Fibroblast of the aortic adventitia (primary cell): ENCODE results near the gene KDM3B. TPM values are rescaled to one million over a fixed set of nuclear protein-coding genes. Genes with fewer than 3 reads are reported as not detected.

Experiments used
- DNase-seq: peaks from one replicate; pipeline ENCODE4 v3.0.0-alpha.2; 2010; ENCODE audit warnings: low read depth
- H3K4me3 ChIP-seq: 2 replicates; pipeline ENCODE4 v1.5.1; 2011; ENCODE audit warnings: low read depth, mild to moderate bottlenecking, control low read depth, low read length, moderate library complexity
- total RNA-seq: library from RNA; depleted of rRNA; stranded (reverse); fragments of >200 nt; gene quantifications from 2 replicates; pipeline ENCODE4 v1.2.3, GENCODE V29; 2012; ENCODE audit warnings: low replicate concordance
- TF ChIP-seq, protein P1 (sequence below): IDR thresholded peaks from 2 replicates; pipeline ENCODE4 v1.5.1; 2011; ENCODE audit warnings: mild to moderate bottlenecking, low read length, control low read depth, inconsistent platforms; ENCODE audit not compliant: insufficient read depth

KDM3B gene
- total RNA-seq, 1 donor = 47.1 TPM

DNA sequence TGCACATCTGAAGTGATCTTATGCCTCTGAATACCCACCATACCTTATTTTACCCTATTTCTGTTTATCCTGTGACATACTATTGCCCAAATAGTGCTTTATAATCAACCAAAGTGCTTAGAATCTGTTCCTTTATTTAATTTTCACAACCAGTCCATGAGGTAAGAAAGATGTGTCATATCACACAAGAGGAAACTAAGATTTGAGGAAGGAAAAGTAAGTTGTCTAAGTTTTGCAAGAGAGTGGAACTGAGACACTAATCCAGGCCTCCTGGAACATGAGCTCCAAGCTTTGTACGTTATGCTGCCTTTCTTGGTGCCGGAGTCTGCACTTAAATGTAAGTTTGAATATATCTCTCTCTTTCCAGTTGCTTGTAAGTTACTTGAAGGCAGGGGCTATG lies 17.2 kb downstream of the KDM3B start:
- H3K4me3 ChIP-seq = no peak overlapping the region
- DNase-seq = no peak
- TF ChIP-seq, protein P1, sequence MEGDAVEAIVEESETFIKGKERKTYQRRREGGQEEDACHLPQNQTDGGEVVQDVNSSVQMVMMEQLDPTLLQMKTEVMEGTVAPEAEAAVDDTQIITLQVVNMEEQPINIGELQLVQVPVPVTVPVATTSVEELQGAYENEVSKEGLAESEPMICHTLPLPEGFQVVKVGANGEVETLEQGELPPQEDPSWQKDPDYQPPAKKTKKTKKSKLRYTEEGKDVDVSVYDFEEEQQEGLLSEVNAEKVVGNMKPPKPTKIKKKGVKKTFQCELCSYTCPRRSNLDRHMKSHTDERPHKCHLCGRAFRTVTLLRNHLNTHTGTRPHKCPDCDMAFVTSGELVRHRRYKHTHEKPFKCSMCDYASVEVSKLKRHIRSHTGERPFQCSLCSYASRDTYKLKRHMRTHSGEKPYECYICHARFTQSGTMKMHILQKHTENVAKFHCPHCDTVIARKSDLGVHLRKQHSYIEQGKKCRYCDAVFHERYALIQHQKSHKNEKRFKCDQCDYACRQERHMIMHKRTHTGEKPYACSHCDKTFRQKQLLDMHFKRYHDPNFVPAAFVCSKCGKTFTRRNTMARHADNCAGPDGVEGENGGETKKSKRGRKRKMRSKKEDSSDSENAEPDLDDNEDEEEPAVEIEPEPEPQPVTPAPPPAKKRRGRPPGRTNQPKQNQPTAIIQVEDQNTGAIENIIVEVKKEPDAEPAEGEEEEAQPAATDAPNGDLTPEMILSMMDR = no peak

DNA sequence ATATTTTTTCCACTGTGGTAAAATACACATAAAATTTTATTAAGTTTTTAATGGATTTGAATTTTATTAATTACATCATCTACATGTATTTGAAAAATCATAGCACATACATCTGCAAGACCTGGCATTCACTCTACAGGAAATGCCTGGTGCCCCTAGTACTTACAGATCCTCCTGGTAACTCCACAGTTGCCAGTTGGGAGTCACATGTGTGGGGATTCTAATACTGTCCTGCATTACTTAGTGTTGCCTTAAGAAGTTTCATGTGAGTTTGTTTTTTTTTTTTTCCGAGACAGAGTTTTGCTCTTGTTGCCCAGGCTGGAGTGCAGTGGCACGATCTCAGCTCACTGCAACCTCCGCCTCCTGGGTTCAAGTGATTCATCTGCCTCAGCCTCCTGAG lies 18.1 kb downstream of the KDM3B start:
- TF ChIP-seq, protein P1 = no peak
- H3K4me3 ChIP-seq = no peak overlapping the region
- peak; percentile 40 for DNase-seq

DNA sequence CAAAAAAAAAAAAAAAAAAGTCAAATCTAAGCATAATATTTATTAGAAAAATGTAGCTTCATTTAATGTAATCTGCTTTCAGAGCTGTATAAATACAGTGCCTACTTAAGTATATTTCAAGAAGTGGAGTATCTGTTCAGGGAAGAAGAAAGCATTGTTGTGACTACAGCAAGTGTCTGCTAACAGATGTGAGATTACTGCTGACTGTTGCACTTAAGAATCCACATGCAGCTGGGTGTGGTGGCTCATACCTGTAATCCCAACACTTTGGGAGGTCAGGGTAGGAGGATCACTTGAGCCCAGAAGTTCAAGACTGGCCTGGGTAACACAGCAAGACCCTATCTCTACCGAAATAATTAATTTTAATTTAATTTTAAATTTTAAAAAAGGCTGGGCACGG lies 19.0 kb downstream of the KDM3B start:
- no peak for DNase-seq
- TF ChIP-seq, protein P1 = no peak
- H3K4me3 ChIP-seq = no peak overlapping the region

DNA sequence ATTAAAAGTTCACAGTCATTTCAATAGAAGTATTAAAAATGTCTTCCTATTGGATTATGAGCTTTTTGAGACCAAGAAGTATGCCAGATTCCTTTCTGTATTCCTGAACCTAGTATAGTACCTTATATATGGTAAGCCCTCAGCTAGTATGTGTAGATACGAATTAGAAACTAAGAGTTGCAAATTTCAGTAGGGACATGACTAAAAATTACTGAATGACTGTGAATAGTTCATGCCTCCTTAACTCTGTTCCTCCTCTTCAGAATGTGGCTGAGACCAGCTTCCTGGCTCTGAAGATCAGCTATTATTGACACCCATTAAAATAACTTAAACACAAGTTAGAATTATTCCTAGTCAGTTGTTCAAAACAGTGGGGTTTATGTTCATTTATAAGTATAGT lies 19.7 kb downstream of the KDM3B start:
- DNase-seq = no peak
- TF ChIP-seq, protein P1 = no peak
- no peak overlapping the region for H3K4me3 ChIP-seq

DNA sequence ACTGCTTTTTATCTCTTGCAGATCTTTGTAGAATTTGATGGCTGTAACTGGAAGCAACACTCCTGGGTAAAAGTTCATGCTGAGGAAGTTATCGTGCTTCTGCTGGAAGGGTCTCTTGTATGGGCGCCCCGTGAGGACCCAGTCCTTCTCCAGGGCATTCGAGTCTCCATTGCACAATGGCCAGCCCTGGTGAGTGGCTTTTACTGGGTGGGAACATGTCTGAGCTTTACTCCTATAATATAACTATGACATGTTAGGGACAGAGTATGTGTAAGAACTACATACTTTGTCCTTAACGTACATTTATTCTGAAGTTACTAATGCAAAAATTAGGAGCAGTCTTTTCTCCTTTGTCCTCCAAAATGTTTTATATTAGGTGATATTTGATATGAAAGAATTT lies 20.2 kb downstream of the KDM3B start:
- TF ChIP-seq, protein P1 = no peak
- no peak for DNase-seq
- H3K4me3 ChIP-seq = no peak overlapping the region

DNA sequence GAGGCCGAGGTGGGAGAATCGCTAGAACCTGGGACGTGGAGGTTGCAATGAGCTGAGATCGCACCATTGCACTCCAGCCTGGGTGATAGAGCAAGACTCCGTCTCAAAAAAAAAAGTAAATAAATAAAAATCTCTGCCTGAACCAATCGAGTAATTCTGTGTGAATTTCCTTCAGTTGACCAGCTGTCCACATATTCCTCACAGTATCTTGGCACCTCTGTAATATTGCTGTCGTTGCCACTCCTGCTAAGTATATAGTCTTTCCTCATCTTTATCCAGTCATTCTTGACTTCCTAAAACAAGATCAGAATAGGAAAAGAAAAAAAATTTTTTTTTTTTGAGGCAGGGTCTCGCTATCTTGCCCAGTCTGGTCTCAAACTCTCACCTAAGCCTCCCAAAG lies 29.9 kb downstream of the KDM3B start:
- no peak overlapping the region for H3K4me3 ChIP-seq
- DNase-seq = no peak
- TF ChIP-seq, protein P1 = no peak

DNA sequence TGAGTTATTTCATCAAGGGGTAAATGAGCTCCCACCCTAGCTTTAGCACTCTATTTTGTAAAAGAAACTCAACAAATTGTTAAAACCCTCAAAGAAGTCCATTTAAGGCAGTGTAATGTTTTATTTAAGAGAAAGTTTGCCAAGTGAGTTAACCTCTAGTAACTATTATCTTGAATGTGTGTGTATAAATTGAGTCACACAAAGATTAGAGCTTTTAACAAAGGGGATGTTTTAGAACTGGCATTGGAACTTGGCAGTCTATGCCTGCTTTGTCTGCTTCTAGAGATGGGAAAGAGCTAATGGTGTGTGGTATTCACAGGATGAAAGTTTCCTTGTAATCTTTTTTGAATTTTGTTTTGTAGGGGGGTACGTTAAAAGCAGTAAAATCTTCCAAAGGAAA lies 33.2 kb downstream of the KDM3B start:
- DNase-seq = peak; percentile 83

More for the DNA sequence above, 33.2 kb downstream of the KDM3B start:
- no peak overlapping the region for H3K4me3 ChIP-seq
- TF ChIP-seq, protein P1 = no peak
